K562 (cell line): Measurements from ENCODE around the gene IRF2BP2. TPM values are rescaled to one million over a fixed set of nuclear protein-coding genes. Genes with fewer than 3 reads are reported as not detected.

Experiments used
- CHD1 ChIP-seq: fragments of 200-600 bp; sonication (generic); IDR thresholded peaks from one replicate; pipeline ENCODE4 v1.6.1; 2012; ENCODE audit warnings: mild to moderate bottlenecking, moderate library complexity, low read length, inconsistent platforms
- ELF4 ChIP-seq: fragments of 450-650 bp; formaldehyde crosslinking; IDR thresholded peaks from 2 replicates; pipeline ENCODE4 v1.4.0; 2022; ENCODE audit warnings: missing genetic modification characterization
- FOXA3 ChIP-seq, 2 experiments: fragments of 450-650 bp in 1 of 2; sonication (generic) in 1 of 2; formaldehyde crosslinking; IDR thresholded peaks in 1 of 2; conservative IDR thresholded peaks in 1 of 2; 2 replicates each; pipeline versions ENCODE4 v1.4.0 to v1.8.0; 2020 to 2022; ENCODE audit warnings: mild to moderate bottlenecking in 2 of 2, missing genetic modification reagents in 1 of 2
- MAFG ChIP-seq: fragments of 450-650 bp; conservative IDR thresholded peaks from 2 replicates; pipeline ENCODE4 v1.6.1; 2016; ENCODE audit warnings: missing genetic modification characterization, missing compliant biosample characterization
- MTA1 ChIP-seq: fragments of 450-650 bp; IDR thresholded peaks from 2 replicates; pipeline ENCODE4 v1.6.1; 2017; ENCODE audit warnings: borderline replicate concordance
- RBFOX2 ChIP-seq: fragments of 200-400 bp; formaldehyde crosslinking; IDR thresholded peaks from 2 replicates; pipeline ENCODE4 v1.6.1; 2017; ENCODE audit warnings: low read depth, mild to moderate bottlenecking, low read length, moderate library complexity
- SMARCA4 ChIP-seq: fragments of 450-650 bp; IDR thresholded peaks from 2 replicates; pipeline ENCODE4 v1.6.1; 2016
- SMARCC2 ChIP-seq: fragments of 450-650 bp; IDR thresholded peaks from 2 replicates; pipeline ENCODE4 v1.6.1; 2017; ENCODE audit warnings: antibody characterized with exemption, moderate library complexity, mild to moderate bottlenecking, low read depth
- TAL1 ChIP-seq: fragments of 450-650 bp; IDR thresholded peaks from 2 replicates; pipeline ENCODE4 v1.6.1; 2016; ENCODE audit warnings: mild to moderate bottlenecking
- ZFPM2 ChIP-seq: fragments of 250-450 bp; sonication (Bioruptor Pico); IDR thresholded peaks from 2 replicates; pipeline ENCODE4 v1.5.1; 2022; ENCODE audit warnings: mild to moderate bottlenecking
- ZNF324 ChIP-seq: fragments of 250-450 bp; sonication (Bioruptor Pico); IDR thresholded peaks from 2 replicates; pipeline ENCODE4 v1.4.0; 2020; ENCODE audit warnings: mild to moderate bottlenecking
- ZNF583 ChIP-seq: fragments of 250-450 bp; sonication (Bioruptor Pico); IDR thresholded peaks from 2 replicates; pipeline ENCODE4 v1.4.0; 2020
- ZNF830 ChIP-seq: fragments of 250-450 bp; sonication (Bioruptor Pico); IDR thresholded peaks from 2 replicates; pipeline ENCODE4 v1.5.0; 2021; ENCODE audit warnings: mild to moderate bottlenecking
- polyA plus RNA-seq, 8 experiments: library from polyadenylated mRNA; depleted of rRNA in 4 of 8; stranded (reverse) in 5 of 8; unstranded in 3 of 8; fragments of >200 nt; fragmentation: Nextera tagmentation in 2 of 8; fragmentation: Illumina TruSeq in 1 of 8; extraction: Ambion mirVana in 2 of 8; extraction: Trizol in 1 of 8; gene quantifications; 2 replicates each; pipeline versions ENCODE4 v1.2.1 to v1.2.3, GENCODE V29; 2011 to 2014; ENCODE audit warnings: inconsistent platforms in 1 of 8, missing spikeins in 1 of 8
- total RNA-seq, 7 experiments: library from RNA; depleted of rRNA in 6 of 7; stranded (reverse); fragments of >200 nt in 6 of 7; fragmentation: Illumina TruSeq in 2 of 7; extraction: Trizol in 2 of 7; gene quantifications; 2 replicates each; pipeline versions ENCODE4 v1.2.1 to v1.2.3, GENCODE V29; 2011 to 2021; ENCODE audit warnings: low replicate concordance in 1 of 7
- TF ChIP-seq, protein P1 (sequence below), 2 experiments: fragments of 450-650 bp; IDR thresholded peaks; 2 replicates each; pipeline ENCODE4 v1.6.1; 2016
- TF ChIP-seq, protein P2 (sequence below): sonication (generic); IDR thresholded peaks from 2 replicates; pipeline ENCODE4 v1.6.1; 2016
- TF ChIP-seq, protein P3 (sequence below): fragments of 200-800 bp; sonication (Bioruptor generic); IDR thresholded peaks from 2 replicates; pipeline ENCODE4 v1.6.1; 2016; ENCODE audit warnings: missing genetic modification characterization, missing compliant biosample characterization

IRF2BP2 gene
- total and polyA plus RNA-seq, 9 of the 15 experiments (the other 6 are each of a cell fraction or from before 2014, with no cell fraction given) = 7.7 to 68.6 (median 22.1) TPM

DNA sequence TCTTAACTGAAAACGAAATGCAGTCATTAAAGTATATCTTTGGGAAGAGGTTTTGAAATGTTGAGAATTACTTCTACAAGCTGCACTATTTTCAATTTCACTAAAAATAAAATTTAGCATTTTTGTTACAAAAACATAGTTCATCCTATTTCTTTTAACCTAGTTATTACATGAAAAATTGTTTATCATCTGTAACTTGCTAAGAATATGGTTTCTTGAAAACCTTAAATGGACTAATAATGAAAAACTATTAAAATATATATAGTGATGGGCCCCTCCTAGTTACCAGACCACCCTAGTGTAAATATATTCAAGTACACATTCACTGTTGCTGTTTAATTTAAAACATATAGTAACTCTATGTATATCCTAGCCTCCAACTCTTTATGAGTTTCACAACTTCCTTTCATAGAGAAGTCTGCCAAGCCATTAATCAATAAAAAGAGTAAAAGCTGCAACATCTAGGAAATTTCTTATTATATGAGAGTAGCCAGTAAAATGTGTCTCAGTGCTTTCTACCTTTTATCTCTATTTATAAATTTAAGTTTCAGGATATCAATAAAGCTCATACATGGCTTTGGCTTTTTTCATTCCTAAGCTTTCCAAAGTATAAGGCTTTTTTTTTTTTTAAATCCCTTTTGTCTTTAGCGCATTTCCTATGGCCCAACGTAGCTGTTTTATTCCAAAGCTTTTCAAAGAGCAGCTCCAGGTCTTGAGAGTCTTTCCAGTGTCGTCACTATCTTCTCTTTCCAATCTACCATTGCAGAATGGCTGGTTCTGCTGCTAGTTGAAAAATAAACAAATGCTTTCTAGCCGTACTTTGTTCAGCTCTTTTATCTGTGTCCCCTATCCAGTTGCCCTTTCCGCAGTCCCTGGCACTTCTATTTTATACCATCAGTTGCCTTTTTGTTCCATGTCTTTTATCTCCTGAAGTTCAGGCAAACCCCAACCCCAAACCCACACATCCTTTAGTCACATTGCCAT is 6.5 kb downstream of the IRF2BP2 start (continued):
- TF ChIP-seq, protein P1, sequence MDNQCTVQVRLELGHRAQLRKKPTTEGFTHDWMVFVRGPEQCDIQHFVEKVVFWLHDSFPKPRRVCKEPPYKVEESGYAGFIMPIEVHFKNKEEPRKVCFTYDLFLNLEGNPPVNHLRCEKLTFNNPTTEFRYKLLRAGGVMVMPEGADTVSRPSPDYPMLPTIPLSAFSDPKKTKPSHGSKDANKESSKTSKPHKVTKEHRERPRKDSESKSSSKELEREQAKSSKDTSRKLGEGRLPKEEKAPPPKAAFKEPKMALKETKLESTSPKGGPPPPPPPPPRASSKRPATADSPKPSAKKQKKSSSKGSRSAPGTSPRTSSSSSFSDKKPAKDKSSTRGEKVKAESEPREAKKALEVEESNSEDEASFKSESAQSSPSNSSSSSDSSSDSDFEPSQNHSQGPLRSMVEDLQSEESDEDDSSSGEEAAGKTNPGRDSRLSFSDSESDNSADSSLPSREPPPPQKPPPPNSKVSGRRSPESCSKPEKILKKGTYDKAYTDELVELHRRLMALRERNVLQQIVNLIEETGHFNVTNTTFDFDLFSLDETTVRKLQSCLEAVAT (IDR thresholded peaks at IDR 0.05) = peak; percentile 93 to 96
- TF ChIP-seq TAL1 = peak; percentile 30; the same call in 1 of the 2 replicates
- TF ChIP-seq, protein P2, sequence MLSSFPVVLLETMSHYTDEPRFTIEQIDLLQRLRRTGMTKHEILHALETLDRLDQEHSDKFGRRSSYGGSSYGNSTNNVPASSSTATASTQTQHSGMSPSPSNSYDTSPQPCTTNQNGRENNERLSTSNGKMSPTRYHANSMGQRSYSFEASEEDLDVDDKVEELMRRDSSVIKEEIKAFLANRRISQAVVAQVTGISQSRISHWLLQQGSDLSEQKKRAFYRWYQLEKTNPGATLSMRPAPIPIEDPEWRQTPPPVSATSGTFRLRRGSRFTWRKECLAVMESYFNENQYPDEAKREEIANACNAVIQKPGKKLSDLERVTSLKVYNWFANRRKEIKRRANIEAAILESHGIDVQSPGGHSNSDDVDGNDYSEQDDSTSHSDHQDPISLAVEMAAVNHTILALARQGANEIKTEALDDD = peak; percentile 85
- TF ChIP-seq ZFPM2 (CRISPR knock-in tag) = 0 out of 2 replicates have a peak, but pooled peaks have one; percentile 28
- peak; percentile 80 for TF ChIP-seq SMARCA4
- TF ChIP-seq MAFG (tag) = 0 out of 2 replicates have a peak, but pooled peaks have one; percentile 4
- no peak for TF ChIP-seq ZNF830 (CRISPR knock-in tag)
- TF ChIP-seq RBFOX2 = peak; percentile 64
- 0 out of 2 replicates have a peak, but pooled peaks have one; percentile 37 for TF ChIP-seq MTA1
- 0 out of 2 replicates have a peak, but pooled peaks have one; percentile 5 for TF ChIP-seq ZNF324
- 0 out of 4 replicates have a peak, but pooled peaks of 1 of the 2 experiments have one; percentile 8 for TF ChIP-seq FOXA3 (CRISPR knock-in tag; conservative IDR thresholded peaks at IDR 0.05 in 1 of 2, IDR thresholded peaks at IDR 0.05 in 1 of 2)
- TF ChIP-seq SMARCC2 = peak; percentile 11; the same call in 1 of the 2 replicates
- 0 out of 2 replicates have a peak, but pooled peaks have one; percentile 2 for TF ChIP-seq ELF4
- TF ChIP-seq CHD1 = peak; percentile 43
- TF ChIP-seq, protein P3, sequence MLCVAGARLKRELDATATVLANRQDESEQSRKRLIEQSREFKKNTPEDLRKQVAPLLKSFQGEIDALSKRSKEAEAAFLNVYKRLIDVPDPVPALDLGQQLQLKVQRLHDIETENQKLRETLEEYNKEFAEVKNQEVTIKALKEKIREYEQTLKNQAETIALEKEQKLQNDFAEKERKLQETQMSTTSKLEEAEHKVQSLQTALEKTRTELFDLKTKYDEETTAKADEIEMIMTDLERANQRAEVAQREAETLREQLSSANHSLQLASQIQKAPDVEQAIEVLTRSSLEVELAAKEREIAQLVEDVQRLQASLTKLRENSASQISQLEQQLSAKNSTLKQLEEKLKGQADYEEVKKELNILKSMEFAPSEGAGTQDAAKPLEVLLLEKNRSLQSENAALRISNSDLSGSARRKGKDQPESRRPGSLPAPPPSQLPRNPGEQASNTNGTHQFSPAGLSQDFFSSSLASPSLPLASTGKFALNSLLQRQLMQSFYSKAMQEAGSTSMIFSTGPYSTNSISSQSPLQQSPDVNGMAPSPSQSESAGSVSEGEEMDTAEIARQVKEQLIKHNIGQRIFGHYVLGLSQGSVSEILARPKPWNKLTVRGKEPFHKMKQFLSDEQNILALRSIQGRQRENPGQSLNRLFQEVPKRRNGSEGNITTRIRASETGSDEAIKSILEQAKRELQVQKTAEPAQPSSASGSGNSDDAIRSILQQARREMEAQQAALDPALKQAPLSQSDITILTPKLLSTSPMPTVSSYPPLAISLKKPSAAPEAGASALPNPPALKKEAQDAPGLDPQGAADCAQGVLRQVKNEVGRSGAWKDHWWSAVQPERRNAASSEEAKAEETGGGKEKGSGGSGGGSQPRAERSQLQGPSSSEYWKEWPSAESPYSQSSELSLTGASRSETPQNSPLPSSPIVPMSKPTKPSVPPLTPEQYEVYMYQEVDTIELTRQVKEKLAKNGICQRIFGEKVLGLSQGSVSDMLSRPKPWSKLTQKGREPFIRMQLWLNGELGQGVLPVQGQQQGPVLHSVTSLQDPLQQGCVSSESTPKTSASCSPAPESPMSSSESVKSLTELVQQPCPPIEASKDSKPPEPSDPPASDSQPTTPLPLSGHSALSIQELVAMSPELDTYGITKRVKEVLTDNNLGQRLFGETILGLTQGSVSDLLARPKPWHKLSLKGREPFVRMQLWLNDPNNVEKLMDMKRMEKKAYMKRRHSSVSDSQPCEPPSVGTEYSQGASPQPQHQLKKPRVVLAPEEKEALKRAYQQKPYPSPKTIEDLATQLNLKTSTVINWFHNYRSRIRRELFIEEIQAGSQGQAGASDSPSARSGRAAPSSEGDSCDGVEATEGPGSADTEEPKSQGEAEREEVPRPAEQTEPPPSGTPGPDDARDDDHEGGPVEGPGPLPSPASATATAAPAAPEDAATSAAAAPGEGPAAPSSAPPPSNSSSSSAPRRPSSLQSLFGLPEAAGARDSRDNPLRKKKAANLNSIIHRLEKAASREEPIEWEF = peak; percentile 30; the same call in 1 of the 2 replicates
- TF ChIP-seq ZNF583 (CRISPR knock-in tag) = no peak
